Measurements from ENCODE around the gene BMPER.

DNA sequence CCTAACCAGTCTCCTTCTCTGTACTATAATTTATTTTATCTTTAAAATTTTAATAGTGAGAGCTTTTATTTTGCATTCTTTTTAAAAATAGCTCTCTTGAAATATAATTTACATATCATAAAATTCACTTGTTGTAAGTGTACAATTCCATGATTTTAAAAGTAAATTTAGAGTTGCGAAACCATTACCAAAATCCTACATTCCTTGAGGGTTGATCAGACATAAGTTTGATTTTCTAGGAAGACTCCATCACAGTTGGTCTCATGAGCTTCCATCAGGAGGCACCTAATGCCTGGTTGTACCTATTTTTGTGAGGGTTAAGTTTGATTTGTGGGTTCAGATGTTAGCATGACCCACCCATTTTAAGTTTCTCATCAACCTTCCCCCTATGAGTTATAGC lies 108.1 kb downstream of the BMPER start:
- TF ChIP-seq, protein P1, sequence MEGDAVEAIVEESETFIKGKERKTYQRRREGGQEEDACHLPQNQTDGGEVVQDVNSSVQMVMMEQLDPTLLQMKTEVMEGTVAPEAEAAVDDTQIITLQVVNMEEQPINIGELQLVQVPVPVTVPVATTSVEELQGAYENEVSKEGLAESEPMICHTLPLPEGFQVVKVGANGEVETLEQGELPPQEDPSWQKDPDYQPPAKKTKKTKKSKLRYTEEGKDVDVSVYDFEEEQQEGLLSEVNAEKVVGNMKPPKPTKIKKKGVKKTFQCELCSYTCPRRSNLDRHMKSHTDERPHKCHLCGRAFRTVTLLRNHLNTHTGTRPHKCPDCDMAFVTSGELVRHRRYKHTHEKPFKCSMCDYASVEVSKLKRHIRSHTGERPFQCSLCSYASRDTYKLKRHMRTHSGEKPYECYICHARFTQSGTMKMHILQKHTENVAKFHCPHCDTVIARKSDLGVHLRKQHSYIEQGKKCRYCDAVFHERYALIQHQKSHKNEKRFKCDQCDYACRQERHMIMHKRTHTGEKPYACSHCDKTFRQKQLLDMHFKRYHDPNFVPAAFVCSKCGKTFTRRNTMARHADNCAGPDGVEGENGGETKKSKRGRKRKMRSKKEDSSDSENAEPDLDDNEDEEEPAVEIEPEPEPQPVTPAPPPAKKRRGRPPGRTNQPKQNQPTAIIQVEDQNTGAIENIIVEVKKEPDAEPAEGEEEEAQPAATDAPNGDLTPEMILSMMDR (IDR thresholded peaks at IDR 0.05): no peak
- no peak for TF ChIP-seq POLR2A (IDR thresholded peaks at IDR 0.05)

All from lower leg skin (tissue), 3 donors.